ENCODE results near the gene LY86. TPM values are rescaled to one million over a fixed set of nuclear protein-coding genes. Genes with fewer than 3 reads are reported as not detected.

LY86 gene
- total and polyA plus RNA-seq, 10 of the 15 experiments (the other 5 are each of a cell fraction or from before 2014, with no cell fraction given) = 68.2 to 457 (median 128) TPM

DNA sequence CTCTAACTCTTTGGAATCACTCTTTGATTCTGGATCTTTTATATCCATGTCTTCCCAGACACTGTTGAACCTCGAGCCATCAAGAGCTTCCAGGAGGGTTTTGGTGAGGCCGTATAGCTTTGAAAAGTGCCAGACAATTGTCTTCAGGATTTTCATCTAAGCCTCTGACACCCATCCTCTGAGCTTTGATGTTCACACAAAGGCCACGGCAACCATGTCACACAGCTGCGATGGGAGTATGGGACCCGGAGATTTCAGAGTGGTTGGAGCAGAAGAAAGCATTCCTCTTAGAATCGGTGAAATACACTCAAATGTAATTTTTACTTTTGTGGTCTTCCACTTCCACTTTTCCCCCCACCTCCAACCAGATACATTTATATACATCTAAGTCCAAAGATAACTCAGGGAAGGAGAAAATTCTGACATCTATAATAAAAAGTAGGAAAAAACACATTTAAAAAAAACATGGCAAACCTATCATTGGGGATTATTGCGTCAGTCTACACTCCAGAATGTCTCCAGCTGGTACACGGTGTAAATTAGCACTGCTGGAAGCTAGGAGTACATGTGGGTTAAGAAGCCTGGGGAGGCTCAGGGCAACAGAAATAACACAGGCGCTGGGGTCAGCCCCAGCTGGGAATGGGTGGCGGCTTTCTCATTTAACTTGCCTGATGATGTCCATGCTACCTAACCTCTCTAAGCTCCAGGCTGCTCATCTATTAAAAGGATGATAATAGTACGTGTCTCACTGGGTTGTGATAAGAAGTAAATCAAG is 92.7 kb downstream of the LY86 start:
- H3K9me3 ChIP-seq (replicated peaks; ENCODE audit: control insufficient read depth, insufficient read depth, low read length) = no peaks in the 10 kb centered on the region
- SMC1A ChIA-PET (ENCODE audit: uncharacterized antibody, unreplicated experiment) = interaction anchor here (0.8 to 3.8 kb wide), 14 partner anchors 12 to 562 kb away, joined by 3 to 22 read pairs (median 4); partner anchors contain the start of gene LY86
- no peaks in the 10 kb centered on the region for H4K20me1 ChIP-seq (ENCODE audit: control insufficient read depth, insufficient read depth)
- DNase-seq (ENCODE audit: low read depth, low spot score) = no peak
- H3K9ac ChIP-seq (ENCODE audit: control insufficient read depth, insufficient read depth, low read length) = no peak overlapping the region
- RAD21 ChIA-PET (ENCODE audit: unreplicated experiment) = interaction anchor here (1.0 to 1.7 kb wide), 4 partner anchors 78 to 392 kb away, joined by 3 to 5 read pairs (median 3); partner anchors contain the start of gene LY86
- no TSS peak for BruUV-seq (replicated peaks)
- no peaks in the 10 kb centered on the region for H3K27me3 ChIP-seq (replicated peaks in 1 of 2; ENCODE audit: control insufficient read depth in 2 of 2, insufficient read depth in 2 of 2, low read length in 1 of 2)
- no peaks in the 10 kb centered on the region for H3K36me3 ChIP-seq (ENCODE audit: control insufficient read depth in 2 of 2, insufficient read depth in 2 of 2, low read length in 1 of 2)
- peaks cover 29% of the 10 kb centered on the region for H3K4me1 ChIP-seq (ENCODE audit: control insufficient read depth, insufficient read depth, low read length)
- no peak overlapping the region for H3K4me2 ChIP-seq (ENCODE audit: control insufficient read depth, insufficient read depth)
- no peak overlapping the region for H2AFZ ChIP-seq (ENCODE audit: control insufficient read depth, low read depth, low read length)
- in situ Hi-C loops (cut with MboI) (no loop called here), intact Hi-C loops (cut with micrococcal nuclease; ENCODE audit: unreplicated experiment) (loop anchor here (10.0 kb wide), 1 partner anchor 934 kb away; no protein-coding TSS in a partner anchor)
- TF ChIP-seq STAT1 (conservative IDR thresholded peaks at IDR 0.05) = no peak
- TF ChIP-seq, protein P1, sequence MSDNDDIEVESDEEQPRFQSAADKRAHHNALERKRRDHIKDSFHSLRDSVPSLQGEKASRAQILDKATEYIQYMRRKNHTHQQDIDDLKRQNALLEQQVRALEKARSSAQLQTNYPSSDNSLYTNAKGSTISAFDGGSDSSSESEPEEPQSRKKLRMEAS (IDR thresholded peaks at IDR 0.05; ENCODE audit: low read depth, low read length) = no peak
- TF ChIP-seq PRDM15 (CRISPR knock-in tag; IDR thresholded peaks at IDR 0.05) = no peak
- no peak for FAIRE-seq
- WGBS (ENCODE audit: insufficient coverage, insufficient replicate concordance, low lambda C conversion rate, missing lambda C conversion rate) = 85% methylated on average over 11 of the region's 11 CpGs
- no peak overlapping the region for H3K4me3 ChIP-seq
- no peaks in the 10 kb centered on the region for H3K79me2 ChIP-seq (ENCODE audit: control insufficient read depth, insufficient read depth, low read length)
- CTCF ChIA-PET = interaction anchor here (0.7 to 5.1 kb wide), 10 partner anchors 7 to 562 kb away, joined by 3 to 35 read pairs (median 3); no protein-coding TSS in a partner anchor
- POLR2A ChIA-PET = interaction anchor here (0.5 to 1.3 kb wide), 3 partner anchors 44 to 92 kb away, joined by 3 to 4 read pairs (median 3); partner anchors contain the start of gene LY86
- no peak overlapping the region for H3K27ac ChIP-seq (ENCODE audit: control insufficient read depth, insufficient read depth)
- ATAC-seq = no peak

Measured in GM12878 (cell line).